CD4-positive, alpha-beta T cell treated with Interleukin-4 for 1 hour (primary cell): ENCODE measurements around the gene VPS16.

Experiments
- DNase-seq, 2 donors: peaks; one replicate each; pipeline ENCODE4 v3.0.0-alpha.2; 2020 to 2022

VPS16 gene

DNA sequence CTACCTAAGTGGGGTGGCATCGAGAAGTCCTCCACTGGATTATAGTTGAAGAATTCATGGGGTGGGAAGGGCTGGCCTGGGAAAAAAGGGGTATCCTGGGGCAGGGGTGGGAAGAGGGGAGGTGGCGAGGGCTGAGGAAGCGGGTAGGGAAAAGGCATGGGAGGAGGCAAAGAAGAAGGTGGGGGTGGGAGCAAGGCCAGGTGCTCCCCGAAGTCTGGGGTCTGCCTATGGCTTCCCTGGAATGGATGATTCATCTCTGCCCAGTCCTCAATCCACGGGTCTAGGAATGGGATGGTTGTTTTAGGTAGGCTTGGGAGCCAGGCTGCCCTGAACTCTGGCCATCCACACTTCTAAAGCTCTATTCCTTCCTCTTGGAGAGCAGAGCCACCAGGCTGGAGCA lies 4.5 kb upstream of the VPS16 start:
- no peak for DNase-seq

DNA sequence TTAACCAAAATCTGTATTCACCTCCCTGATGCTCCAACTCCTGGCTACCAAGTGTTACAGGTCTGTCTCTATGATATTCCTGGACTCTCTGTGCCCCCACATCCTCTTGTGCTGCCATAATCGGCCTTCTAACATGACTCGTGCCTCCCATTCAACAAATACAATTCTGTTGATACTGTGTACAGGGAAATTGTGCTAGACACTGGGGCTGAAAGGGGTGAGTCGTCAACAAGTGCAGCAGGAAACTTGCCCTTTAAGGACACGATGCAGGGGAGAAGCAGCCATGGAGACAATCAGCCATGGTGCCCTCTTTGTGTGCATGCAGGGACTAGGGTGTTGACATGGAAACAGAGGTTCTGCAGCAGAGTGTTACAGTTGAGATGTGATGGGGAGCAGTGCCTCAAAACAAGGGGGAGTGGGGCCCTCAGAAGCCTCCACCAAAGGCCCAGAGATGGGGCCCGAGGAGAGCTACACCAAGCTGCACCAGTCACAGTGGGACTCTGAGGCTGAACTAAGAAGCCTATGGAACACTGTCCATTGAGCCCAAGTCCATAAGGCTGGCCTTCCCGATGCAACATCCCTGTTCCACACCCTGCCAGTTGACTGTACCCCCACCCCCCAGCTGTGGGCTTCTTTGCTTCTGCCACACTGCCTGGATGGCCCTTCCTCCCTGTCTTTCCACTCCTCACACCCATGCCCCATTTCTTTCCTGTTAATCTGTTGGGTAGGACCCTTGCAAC lies 3.2 kb upstream of the VPS16 start:
- DNase-seq = no peak

DNA sequence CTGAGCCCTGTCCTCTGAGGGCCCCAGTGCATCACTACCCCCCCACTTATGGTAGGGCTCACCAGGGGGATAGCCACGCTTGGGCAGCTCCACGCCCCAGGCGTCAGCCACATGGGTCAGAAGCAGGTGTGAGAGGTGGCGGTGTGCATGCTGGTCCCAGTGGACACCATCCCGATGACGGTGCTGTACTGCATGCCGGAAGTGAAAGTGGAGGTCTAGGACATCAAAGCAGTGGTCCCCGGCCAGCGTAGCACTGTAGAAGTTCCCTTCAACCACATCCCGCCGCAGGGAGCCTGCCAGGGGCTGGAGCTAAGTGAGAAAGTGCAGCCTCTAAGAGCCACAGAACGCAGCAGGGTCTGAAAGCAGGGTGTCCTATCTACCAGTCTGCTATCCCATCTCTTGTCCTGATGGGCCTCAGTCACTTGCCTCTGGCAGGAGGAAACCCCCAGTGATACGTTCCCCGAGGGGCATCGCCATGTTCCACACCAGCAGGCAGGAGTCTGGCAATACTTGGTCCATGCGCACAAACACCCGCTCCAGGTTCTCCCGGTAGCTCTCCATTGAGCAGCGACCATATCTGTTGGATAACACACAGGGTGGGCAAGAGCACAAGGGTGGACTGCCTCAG lies 2.3 kb upstream of the VPS16 start:
- DNase-seq = no peak

DNA sequence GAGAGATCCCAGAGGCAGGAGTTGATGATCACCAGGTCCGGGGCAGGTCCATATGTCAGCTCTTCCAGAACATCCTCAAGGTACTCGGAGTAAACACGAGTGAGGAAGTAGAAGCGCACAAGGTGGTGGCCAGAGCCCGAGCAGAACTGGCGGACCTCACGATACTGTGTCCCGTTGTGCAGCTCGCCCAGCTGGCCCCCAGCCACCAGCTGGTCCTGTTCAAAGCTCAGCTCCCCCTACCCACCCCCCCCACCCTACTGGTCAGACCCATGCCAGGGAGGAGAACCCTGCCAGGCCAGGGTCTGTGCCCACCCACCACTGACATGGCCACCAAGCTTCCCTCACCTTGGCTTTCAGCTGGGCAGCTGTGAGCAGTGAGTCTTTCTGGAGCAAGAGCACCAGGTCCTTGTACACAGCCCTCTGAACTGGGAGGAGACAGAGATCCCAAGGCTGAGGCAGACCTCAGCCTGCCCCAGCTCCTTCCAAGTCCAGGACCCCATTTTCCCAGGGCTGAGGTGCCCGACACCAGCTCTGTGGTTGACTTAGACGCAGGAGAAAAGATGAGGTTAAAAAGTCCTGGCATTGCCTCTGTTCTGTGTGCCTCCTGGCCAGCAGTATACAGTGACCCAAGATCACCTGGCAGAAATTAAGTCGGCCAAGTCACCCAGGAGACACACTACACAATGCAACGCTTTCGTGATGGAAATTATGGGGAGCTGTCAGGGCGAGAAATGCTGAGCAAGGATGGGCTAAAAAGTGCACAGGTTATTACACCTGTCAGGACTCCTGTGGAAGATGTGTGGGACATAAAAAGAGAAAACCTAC lies 1.5 kb upstream of the VPS16 start:
- DNase-seq = no peak

DNA sequence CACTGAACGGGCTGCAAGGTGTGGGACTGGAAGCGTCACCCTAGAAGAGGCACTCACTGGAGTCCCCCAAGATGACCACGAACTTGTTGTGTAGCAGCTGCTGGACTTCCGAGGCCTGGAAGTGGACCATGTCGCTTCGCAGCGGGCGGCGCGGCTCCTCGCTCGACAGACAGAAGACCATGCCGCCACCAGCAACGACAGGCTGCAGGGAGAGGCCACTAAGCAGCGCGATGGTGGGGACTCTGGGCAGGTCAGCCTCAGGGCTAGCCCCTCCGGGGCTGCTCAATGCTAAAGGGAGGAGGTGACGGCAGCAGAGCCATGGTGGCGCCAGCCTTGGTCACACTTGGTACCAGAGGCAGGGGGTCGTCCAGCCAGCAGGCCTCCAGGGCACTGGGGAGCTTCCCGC lies 810 bp upstream of the VPS16 start:
- DNase-seq = no peak

DNA sequence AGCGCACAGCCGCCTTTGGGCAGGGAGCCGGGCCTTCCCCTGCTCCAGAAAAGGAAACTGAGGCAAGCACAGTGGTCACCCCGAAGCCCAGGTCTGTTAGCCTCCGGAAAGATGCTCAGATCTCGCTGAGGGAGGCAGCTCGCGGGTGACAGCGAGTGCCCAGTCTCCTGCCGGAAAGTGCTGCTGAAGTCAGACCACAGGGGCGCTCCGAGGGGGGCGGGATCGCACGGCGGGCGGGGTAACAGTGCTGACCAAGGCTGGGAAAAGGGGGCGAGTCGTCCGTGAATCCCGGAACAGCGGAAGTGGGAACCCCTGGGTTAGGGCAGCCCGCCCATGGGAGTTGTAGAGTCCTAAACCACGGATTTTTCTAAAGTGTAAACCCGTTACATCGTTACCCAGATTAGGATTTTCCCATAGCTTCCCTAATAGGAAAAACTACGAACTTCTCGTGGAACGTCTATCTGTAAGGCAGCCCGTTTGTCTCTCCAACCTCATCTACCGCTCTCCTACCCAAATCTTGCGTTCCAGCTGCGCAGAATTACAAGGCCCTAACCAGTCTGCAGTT lies 504 bp downstream of the VPS16 start:
- DNase-seq = peak in 1 of 2 donors; percentile 39

DNA sequence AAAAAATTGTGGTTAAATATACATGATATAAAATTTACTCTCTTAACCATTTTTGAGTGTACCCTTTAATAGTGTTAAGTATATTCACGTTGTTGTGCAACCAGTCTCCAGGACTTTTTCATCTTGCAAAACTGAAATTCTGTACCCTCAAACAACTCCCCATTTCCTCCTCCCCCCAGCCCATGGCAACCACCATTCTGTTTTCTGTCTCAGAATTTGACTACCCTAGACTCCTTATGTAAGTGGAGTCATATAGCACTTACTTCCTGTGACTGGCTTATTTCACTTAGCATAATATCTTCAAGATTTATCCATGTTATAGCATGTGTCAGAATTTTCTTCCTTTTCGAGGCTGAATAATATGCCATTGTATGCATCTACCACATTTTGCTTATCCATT lies 5.1 kb downstream of the VPS16 start:
- DNase-seq = no peak

DNA sequence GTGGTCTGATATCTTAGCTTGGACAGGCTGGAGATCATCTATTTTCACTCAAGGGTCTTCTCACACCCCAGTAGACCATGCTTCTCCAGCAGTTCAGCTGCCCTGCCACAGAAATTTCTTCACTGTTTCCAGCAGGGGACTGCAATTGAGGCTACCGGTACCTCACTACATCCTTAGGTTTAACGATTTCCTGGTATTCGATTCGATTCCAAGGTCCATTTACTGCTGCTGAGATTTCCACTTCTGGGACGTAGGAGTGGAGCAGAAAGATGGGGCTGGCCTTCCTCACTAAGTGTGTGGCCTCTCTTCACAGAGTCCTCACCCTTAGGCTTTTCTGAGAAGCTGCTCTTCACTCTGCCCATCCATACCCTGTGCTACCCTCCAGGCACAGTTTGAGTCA lies 6.2 kb downstream of the VPS16 start:
- DNase-seq = no peak

DNA sequence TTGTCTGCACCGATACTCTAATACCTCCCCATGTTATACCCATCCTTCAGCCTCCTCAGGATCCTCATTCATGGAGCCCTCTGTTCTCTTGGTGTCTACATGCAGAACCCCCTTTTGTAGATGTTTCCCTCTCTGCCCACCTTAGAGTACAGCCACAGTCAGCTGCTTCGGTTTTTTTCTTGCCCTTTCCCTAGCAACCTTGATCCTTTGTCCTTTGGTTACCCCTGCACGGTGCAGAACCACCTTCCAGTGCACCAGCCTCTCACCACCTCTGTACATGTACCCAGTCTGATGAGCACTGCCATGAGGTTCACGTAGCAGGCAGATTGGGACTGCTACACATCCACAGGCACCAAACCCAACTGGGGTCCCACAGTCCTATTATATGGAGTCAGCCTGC lies 7.3 kb downstream of the VPS16 start:
- no peak for DNase-seq

DNA sequence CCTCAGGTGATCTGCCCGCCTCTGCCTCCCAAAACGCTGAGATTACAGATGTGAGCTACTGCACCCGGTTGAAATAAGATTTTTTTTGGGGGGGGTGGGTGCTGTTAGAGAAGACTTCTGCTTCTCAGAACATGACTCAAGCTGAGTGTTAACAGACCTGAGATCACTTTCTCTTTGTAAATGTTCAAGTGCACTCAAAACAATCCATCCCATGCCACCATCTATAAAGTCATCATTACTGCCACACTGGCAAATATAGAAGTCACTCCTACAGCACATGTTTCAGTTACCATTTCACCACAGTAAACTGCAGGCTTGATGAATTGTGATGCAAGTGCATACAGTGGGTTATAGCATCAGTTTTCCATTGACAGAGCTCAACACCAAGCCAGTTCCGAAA lies 9.0 kb downstream of the VPS16 start:
- DNase-seq = no peak

DNA sequence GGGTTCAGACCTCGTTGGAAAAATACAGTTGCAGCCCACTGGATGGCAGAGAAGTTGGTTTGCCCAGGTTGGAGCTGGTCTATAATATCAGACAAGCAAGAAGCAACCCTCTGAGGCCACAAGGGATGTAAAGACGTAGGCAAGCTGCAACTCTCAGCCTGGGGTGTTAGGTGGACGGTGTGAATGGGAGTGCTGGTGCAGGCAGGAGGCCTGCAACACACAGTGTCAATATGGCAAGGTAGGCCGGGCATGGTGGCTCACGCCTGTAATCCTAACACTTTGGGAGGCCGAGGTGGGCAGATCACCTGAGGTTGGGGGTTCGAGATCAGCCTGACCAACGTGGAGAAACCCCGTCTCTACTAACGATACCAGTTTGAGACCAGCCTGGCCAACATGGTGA lies 10.5 kb downstream of the VPS16 start:
- DNase-seq = no peak

DNA sequence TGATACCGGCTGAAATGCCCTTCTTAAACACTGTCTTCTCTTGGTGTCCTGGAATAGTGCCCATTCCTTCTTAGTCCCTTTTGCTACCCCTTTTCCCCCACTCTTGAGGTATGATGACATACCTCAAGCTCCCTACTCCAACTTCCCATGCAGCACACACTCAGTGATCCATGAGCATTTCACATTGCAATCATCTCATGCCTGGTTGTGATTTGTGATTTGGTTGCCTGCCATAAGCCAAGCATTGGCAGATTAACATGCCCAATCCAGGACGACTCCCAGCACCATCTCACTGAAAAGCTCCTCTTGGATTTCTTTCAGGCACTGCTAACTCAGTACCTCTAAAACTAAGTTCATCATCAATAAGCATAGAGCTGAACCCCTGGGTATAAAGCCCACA lies 18.0 kb downstream of the VPS16 start:
- DNase-seq = no peak

DNA sequence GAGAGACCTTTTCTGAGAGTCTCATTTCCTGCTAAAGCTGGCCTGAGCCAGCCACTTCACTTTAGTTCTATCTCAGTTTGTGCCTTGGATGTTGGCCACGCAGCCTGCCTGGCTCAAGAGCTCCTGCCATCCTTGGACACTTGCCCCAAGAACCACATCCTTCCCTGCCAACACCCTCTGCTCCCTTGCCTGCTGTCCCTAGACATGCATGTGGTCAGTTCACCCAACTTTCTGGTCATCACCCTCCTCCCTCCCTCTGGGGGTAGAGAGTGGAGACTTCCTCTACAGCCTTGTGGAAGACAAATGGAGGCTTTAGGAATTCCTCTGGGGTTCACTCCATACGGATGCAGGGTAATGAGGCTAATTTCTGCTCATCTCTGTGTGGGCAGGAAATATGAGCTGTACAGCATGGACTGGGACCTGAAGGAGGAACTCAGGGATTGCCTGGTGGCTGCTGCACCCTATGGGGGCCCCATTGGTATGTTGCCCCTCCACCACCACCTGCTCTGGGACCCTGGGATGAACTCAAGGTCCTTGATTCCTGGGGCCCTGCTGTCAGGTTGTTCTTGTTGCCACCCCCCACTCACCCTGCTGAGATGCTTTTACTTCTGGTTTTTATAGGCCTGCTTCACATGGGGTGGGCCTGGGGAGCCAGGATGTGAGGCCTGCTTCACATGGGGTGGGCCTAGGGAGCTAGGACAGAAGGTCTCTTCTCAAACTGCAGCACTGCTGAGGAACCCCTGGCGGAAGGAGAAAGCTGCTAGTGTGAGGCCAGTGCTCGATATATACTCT lies 19.0 kb downstream of the VPS16 start:
- DNase-seq = no peak

DNA sequence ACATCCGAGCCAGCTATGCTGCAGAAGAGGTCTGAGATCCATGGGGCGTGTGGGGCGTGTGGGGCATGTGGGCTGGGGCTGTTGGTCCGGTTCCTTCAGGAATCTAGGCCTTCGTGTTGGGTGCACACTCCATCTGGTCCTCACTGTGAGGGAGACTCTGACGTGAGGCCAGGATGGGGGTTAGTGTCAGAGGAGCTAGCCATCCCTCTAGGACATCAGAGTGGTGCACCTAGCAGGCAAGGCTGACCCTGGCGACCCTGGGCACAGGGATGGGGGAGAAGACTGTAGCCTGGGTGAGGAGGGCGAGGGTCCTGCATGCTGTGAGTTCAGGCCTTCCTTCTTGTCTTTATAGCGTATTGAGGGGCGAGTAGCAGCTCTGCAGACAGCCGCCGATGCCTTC lies 24.1 kb downstream of the VPS16 start:
- no peak for DNase-seq

DNA sequence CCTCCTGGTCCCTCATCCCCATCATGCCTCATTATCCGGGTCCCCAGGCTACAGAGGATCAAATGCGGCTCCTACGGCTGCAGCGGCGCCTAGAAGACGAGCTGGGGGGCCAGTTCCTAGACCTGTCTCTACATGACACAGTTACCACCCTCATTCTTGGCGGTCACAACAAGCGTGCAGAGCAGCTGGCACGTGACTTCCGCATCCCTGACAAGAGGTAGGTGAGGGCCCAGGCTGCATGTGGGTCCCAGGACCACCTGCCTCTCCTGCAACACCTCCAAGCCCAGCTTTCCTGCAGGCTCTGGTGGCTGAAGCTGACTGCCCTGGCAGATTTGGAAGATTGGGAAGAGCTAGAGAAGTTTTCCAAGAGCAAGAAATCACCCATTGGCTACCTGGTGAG lies 24.6 kb downstream of the VPS16 start:
- DNase-seq = no peak

DNA sequence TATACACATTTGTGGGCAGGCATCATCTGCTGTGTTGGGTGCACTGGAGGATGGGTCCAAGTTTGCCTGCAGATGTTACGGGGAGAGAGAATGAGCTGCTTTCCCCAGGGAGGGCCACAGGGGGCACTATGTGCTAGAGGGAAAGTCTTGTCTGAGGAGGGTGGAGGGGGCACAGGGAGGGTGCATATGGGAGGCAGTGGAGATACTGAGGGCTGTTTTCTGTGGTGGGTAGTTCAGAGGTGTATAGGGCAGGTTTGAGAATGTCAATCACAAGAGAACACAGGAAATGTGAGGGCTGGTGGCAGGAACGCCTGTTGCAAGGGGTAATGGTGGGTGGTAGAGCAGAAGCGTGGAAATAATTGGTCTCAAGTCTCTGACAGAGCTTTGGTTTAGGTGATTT lies 25.1 kb downstream of the VPS16 start:
- DNase-seq = peak; percentile 35 to 57

DNA sequence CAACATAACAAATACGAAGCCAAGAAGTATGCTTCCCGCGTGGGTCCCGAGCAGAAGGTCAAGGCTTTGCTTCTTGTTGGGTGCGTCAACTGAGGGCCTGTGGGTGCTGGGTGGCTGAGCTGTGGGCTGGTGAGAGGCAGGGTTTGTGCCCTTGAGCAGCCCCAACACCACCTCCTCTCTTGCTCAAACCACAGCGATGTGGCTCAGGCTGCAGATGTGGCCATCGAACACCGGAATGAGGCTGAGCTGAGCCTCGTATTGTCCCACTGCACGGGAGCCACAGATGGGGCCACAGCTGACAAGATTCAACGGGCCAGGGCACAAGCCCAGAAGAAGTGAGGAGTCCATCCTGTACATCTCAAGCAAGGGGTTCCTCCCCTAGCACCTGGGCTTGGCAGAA lies 25.7 kb downstream of the VPS16 start:
- peak in 1 of 2 donors; percentile 17 for DNase-seq

DNA sequence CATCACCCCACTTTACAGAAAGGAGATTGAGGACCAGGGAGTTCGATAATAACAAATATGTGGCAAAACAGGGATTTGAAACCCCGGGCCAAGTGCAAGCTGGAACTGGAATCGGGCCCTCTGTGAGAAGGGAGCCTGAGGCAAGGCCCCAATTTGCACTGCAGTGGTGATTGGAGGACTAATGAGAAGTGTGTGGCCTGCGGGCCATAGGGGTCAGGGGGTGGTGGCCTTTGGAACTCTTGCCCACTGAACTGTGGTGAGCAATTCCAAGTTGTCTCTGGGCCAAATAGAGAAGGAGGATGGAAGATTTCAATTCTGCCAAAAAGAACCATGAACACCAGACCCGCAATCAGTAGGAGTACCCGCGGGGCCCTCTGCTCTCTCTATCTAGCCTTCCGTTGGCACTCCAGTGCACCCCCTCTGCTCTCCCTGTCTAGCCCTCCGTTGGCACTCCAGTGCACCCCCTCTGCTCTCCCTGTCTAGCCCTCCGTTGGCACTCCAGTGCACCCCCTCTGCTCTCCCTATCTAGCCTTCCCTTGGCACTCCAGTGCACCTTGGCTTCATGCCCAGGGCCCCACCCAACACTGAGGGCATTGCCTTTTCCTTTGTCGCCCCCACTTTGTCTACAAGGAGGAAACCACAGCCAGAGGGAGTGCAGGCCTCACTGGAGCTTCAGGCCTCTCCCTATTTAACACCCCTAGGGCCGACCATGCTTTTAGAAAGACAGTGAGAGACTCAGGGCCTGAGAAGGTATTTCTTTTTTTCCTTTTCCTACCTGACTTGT lies 26.7 kb downstream of the VPS16 start:
- DNase-seq = no peak

DNA sequence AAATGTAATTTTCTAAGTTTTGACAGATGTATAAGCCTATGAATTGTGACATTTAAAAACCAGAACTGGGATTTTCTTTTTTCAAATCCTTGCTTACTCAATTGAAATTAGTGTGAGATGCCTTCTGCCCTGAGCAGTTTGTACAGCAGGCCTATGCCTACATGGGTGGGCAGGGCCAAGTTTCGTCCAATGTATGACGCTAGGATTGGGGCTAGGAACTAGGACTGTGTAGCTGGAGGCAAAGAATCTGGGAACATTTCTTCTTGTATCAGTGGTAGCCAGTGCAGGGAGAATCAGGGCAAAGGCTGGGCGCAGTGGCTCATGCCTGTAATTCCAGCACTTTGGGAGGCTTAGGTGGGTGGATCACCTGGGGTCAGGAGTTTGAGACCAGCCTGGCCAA lies 28.8 kb downstream of the VPS16 start:
- no peak for DNase-seq

DNA sequence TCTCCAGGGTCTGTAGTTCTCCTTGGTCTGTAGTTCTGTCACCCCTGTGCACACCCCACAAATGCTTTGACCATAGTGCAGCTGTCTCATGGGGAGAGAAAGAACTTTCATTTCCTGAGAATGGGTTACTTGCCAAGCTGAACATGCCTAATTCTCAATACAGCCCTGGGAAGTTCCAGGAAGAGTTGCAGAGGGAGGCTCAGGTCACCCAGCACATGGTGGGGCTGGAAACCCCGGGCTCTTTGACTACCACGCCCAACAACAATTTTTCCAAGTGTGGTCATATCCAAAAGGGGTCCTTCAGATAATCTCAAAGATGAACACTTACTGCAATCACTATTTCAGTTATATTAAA lies 30.5 kb downstream of the VPS16 start:
- no peak for DNase-seq

DNA sequence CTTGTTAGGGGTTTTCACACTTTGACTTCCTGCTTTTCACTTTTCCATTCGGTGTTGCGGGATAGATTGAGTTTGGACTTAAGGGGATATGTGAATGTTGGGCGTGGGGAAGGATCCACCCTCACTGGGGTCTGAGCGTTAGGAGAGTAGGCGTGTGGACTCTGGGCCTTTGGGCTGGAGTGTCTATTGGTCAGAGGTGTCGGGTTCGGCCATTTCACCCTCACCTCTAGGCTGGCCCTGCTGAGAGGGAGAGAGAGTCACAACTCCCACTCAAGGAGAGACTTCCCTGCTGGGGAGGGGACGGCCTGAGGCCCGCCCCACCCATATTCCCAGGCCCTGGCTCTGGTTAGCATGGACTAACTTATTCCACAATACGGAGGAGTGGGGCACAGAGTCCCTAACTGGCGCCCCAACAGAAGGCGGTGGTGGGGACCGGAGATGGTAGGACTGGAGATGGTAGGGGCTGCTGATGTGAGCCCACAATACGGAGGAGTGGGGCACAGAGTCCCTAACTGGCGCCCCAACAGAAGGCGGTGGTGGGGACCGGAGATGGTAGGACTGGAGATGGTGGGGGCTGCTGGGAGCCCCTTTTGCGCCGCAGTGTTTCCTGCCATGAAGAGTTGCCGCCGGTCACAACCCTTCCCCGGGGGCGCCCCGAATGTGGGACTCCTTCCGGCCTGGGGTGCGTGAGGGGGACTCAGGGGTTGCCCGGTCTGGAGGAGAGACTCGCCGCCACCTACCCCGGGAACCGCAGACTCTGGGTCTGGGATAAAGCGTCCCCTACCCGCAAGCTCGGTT lies 31.3 kb downstream of the VPS16 start:
- DNase-seq = no peak
